ENCODE results near the gene TTC9. TPM values are rescaled to one million over a fixed set of nuclear protein-coding genes. Genes with fewer than 3 reads are reported as not detected.

The TTC9 gene
- total and polyA plus RNA-seq, 2 experiments from 2014 or later, result 10.3 to 34.2 TPM

DNA sequence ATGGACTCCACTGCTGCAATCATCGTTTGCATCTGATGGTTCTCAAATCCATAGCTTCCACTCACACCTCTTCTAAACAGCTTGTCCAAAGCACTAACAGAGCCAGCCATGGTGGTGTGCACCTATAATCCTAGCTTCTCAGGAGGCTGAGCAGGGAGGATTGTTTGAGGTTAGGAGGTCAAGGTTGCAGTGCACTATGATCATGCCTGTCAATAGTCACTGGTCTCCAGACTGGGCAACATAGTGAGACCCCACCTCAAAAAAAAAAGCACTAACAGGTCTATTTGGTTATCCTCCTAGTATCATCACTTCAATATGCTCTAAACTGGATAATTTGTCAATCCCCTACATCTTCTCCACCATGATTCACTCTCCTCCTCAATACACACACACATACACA is 63.2 kb downstream of the TTC9 start:
- H3K4me1 Mint-ChIP-seq, result peaks cover 51% of the 10 kb centered on the region

DNA sequence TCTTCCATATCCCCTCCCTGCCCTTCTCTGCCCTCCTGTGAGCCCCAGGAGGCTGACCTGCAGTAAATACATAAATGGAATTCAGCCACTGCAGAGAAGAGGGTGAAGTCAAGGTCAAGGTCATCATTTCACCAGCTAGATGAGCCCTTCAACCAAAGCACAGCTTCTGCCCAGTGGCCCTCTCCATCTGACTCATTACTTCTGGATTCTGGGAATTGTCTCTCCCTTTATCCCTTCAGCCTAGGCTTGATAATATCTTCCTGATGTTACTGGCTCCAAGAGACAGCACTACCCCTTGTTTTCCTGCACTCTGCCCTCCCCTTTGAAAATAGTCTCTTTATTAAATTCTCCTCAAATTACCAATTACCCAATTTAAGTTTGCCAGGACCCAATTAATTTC is 64.5 kb downstream of the TTC9 start:
- 0 out of 2 replicates have a peak, but pooled peaks cover 8% of the 10 kb centered on the region for H3K9me2 ChIP-seq (ENCODE audit: insufficient read depth)
- peaks cover 51% of the 10 kb centered on the region for H3K4me1 Mint-ChIP-seq
- DNase-seq (ENCODE audit: low spot score) (no peak), ATAC-seq (no peak)
- no peaks in the 10 kb centered on the region for H3K27me3 ChIP-seq (ENCODE audit: insufficient read depth)
- H3K4me3 Mint-ChIP-seq, result no peak overlapping the region
- no peak overlapping the region for H2AFZ ChIP-seq
- H3F3A ChIP-seq (replicated peaks; ENCODE audit: low read depth), result peaks cover 12% of the 10 kb centered on the region; the same call in 1 of the 2 replicates
- H3K36me3 Mint-ChIP-seq (ENCODE audit: low read depth), result no peaks in the 10 kb centered on the region
- no peaks in the 10 kb centered on the region for H3K79me2 ChIP-seq (replicated peaks; ENCODE audit: insufficient read depth)
- no peaks in the 10 kb centered on the region; the same call in 1 of the 3 replicates for H3K9me3 Mint-ChIP-seq
- H3K27me3 Mint-ChIP-seq (ENCODE audit: insufficient read depth, low read depth, poor library complexity), result peaks cover 6% of the 10 kb centered on the region
- H4K20me1 ChIP-seq (replicated peaks; ENCODE audit: insufficient read depth), result no peaks in the 10 kb centered on the region
- no peak overlapping the region for H3K27ac Mint-ChIP-seq
- H3K4me2 ChIP-seq, result peak overlapping the region; percentile 58
- no peak overlapping the region for H3K27ac ChIP-seq (ENCODE audit: low read depth)
- H3K4me1 ChIP-seq (ENCODE audit: insufficient read depth), result peaks cover 44% of the 10 kb centered on the region
- TF ChIP-seq EZH2 (IDR thresholded peaks at IDR 0.05; ENCODE audit: low read depth, unreplicated experiment), result no peak
- TF ChIP-seq JUNB (IDR thresholded peaks at IDR 0.05; ENCODE audit: unreplicated experiment), result no peak
- TF ChIP-seq, protein P1, sequence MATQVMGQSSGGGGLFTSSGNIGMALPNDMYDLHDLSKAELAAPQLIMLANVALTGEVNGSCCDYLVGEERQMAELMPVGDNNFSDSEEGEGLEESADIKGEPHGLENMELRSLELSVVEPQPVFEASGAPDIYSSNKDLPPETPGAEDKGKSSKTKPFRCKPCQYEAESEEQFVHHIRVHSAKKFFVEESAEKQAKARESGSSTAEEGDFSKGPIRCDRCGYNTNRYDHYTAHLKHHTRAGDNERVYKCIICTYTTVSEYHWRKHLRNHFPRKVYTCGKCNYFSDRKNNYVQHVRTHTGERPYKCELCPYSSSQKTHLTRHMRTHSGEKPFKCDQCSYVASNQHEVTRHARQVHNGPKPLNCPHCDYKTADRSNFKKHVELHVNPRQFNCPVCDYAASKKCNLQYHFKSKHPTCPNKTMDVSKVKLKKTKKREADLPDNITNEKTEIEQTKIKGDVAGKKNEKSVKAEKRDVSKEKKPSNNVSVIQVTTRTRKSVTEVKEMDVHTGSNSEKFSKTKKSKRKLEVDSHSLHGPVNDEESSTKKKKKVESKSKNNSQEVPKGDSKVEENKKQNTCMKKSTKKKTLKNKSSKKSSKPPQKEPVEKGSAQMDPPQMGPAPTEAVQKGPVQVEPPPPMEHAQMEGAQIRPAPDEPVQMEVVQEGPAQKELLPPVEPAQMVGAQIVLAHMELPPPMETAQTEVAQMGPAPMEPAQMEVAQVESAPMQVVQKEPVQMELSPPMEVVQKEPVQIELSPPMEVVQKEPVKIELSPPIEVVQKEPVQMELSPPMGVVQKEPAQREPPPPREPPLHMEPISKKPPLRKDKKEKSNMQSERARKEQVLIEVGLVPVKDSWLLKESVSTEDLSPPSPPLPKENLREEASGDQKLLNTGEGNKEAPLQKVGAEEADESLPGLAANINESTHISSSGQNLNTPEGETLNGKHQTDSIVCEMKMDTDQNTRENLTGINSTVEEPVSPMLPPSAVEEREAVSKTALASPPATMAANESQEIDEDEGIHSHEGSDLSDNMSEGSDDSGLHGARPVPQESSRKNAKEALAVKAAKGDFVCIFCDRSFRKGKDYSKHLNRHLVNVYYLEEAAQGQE (IDR thresholded peaks at IDR 0.05; ENCODE audit: unreplicated experiment), result no peak
- H3K36me3 ChIP-seq (ENCODE audit: insufficient read depth), result no peaks in the 10 kb centered on the region
- H3K4me3 ChIP-seq, result no peak overlapping the region

More for the DNA sequence above, 63.2 kb downstream of the TTC9 start:
- Histone ChIP-seq H3F3A (replicated peaks; ENCODE audit: low read depth) (peaks cover 9% of the 10 kb centered on the region; the same call in 1 of the 2 replicates), H3K27ac (ENCODE audit: low read depth) (no peak overlapping the region), H3K27me3 (ENCODE audit: insufficient read depth) (no peaks in the 10 kb centered on the region), H4K20me1 (replicated peaks; ENCODE audit: insufficient read depth) (no peaks in the 10 kb centered on the region), H3K4me2 (no peak overlapping the region), H3K36me3 (ENCODE audit: insufficient read depth) (no peaks in the 10 kb centered on the region), H3K9me2 (ENCODE audit: insufficient read depth) (0 out of 2 replicates have a peak, but pooled peaks cover 9% of the 10 kb centered on the region), H2AFZ (no peak overlapping the region), H3K79me2 (replicated peaks; ENCODE audit: insufficient read depth) (no peaks in the 10 kb centered on the region), H3K4me1 (ENCODE audit: insufficient read depth) (peaks cover 40% of the 10 kb centered on the region), H3K4me3 (no peak overlapping the region)
- TF ChIP-seq JUNB (IDR thresholded peaks at IDR 0.05; ENCODE audit: unreplicated experiment) (no peak), POLR2AphosphoS5 (IDR thresholded peaks at IDR 0.05; ENCODE audit: low read depth) (no peak), ZNF331 (CRISPR knock-in tag; IDR thresholded peaks at IDR 0.05; ENCODE audit: low read depth) (no peak), ZNF114 (CRISPR knock-in tag; IDR thresholded peaks at IDR 0.05) (no peak), NANOG (IDR thresholded peaks at IDR 0.05; ENCODE audit: borderline replicate concordance) (no peak), EZH2phosphoT487 (IDR thresholded peaks at IDR 0.05; ENCODE audit: unreplicated experiment) (no peak)
- TF ChIP-seq, protein P2, sequence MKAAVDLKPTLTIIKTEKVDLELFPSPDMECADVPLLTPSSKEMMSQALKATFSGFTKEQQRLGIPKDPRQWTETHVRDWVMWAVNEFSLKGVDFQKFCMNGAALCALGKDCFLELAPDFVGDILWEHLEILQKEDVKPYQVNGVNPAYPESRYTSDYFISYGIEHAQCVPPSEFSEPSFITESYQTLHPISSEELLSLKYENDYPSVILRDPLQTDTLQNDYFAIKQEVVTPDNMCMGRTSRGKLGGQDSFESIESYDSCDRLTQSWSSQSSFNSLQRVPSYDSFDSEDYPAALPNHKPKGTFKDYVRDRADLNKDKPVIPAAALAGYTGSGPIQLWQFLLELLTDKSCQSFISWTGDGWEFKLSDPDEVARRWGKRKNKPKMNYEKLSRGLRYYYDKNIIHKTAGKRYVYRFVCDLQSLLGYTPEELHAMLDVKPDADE (IDR thresholded peaks at IDR 0.05), result no peak
- TF ChIP-seq, protein P3, sequence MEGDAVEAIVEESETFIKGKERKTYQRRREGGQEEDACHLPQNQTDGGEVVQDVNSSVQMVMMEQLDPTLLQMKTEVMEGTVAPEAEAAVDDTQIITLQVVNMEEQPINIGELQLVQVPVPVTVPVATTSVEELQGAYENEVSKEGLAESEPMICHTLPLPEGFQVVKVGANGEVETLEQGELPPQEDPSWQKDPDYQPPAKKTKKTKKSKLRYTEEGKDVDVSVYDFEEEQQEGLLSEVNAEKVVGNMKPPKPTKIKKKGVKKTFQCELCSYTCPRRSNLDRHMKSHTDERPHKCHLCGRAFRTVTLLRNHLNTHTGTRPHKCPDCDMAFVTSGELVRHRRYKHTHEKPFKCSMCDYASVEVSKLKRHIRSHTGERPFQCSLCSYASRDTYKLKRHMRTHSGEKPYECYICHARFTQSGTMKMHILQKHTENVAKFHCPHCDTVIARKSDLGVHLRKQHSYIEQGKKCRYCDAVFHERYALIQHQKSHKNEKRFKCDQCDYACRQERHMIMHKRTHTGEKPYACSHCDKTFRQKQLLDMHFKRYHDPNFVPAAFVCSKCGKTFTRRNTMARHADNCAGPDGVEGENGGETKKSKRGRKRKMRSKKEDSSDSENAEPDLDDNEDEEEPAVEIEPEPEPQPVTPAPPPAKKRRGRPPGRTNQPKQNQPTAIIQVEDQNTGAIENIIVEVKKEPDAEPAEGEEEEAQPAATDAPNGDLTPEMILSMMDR (conservative IDR thresholded peaks at IDR 0.05; ENCODE audit: low read depth in 2 of 2), result no peak
- Mint-ChIP-seq H3K27me3 (ENCODE audit: insufficient read depth, low read depth, poor library complexity) (peaks cover 2% of the 10 kb centered on the region), H3K4me3 (no peak overlapping the region), H3K36me3 (ENCODE audit: low read depth) (no peaks in the 10 kb centered on the region), H3K9me3 (no peaks in the 10 kb centered on the region; the same call in 2 of the 3 replicates), H3K27ac (no peak overlapping the region)
- DNase-seq (ENCODE audit: low spot score) (no peak), ATAC-seq (no peak)
